WERI-Rb-1 (cell line): ENCODE results near the gene TMEM167A.

Source experiments
- DNase-seq: peaks from one replicate; pipeline ENCODE4 v3.0.0-alpha.2; 2020
- H3K27ac ChIP-seq: fragments of 250-450 bp; sonication (Bioruptor Pico); 2 replicates; pipeline ENCODE4 v1.5.1; 2020; ENCODE audit warnings: mild to moderate bottlenecking, moderate library complexity
- H3K27me3 ChIP-seq: fragments of 250-450 bp; sonication (Bioruptor Pico); 2 replicates; pipeline ENCODE4 v1.5.1; 2021; ENCODE audit warnings: mild to moderate bottlenecking, low read depth, moderate library complexity; ENCODE audit not compliant: insufficient read depth, severe bottlenecking
- H3K36me3 ChIP-seq: fragments of 250-450 bp; sonication (Bioruptor Pico); 2 replicates; pipeline ENCODE4 v1.5.1; 2020; ENCODE audit warnings: mild to moderate bottlenecking, moderate library complexity
- H3K4me3 ChIP-seq: 2 replicates; pipeline ENCODE4 v1.5.1; 2011; ENCODE audit warnings: low read depth, mild to moderate bottlenecking, control low read depth, low read length
- H3K9me3 ChIP-seq: fragments of 250-450 bp; sonication (Bioruptor Pico); 2 replicates; pipeline ENCODE4 v1.5.1; 2021; ENCODE audit warnings: mild to moderate bottlenecking, moderate library complexity; ENCODE audit not compliant: severe bottlenecking
- CTCF ChIP-seq: IDR thresholded peaks from 2 replicates; pipeline ENCODE4 v1.5.1; 2011; ENCODE audit warnings: low read depth, mild to moderate bottlenecking, control low read depth, inconsistent platforms, low read length

TMEM167A gene

GRCh38 chr5:83042507-83042906 lies 34.7 kb downstream of the TMEM167A start:
- Histone ChIP-seq H3K9me3 (no peaks in the 10 kb centered on the region), H3K4me3 (no peak overlapping the region), H3K27ac (no peak overlapping the region), H3K27me3 (no peaks in the 10 kb centered on the region), H3K36me3 (no peaks in the 10 kb centered on the region)
- no peak for DNase-seq
- no peak for TF ChIP-seq CTCF

- Histone ChIP-seq H3K4me3 (no peak overlapping the region), H3K27me3 (no peaks in the 10 kb centered on the region), H3K9me3 (no peaks in the 10 kb centered on the region), H3K27ac (no peak overlapping the region), H3K36me3 (no peaks in the 10 kb centered on the region)
- TF ChIP-seq CTCF = no peak
- no peak for DNase-seq
Observed at GRCh38 chr5:83038924-83039323, 38.3 kb downstream of the TMEM167A start.

GRCh38 chr5:83036991-83037575 lies 40.1 kb downstream of the TMEM167A start:
- Histone ChIP-seq H3K27me3 (no peaks in the 10 kb centered on the region), H3K27ac (no peak overlapping the region), H3K4me3 (no peak overlapping the region), H3K36me3 (no peaks in the 10 kb centered on the region), H3K9me3 (no peaks in the 10 kb centered on the region)
- no peak for TF ChIP-seq CTCF
- DNase-seq = no peak

- no peak for DNase-seq
- H3K4me3 ChIP-seq = no peak overlapping the region
- H3K9me3 ChIP-seq = no peaks in the 10 kb centered on the region
- no peaks in the 10 kb centered on the region for H3K27me3 ChIP-seq
- no peak for TF ChIP-seq CTCF
- H3K27ac ChIP-seq = no peak overlapping the region
- H3K36me3 ChIP-seq = no peaks in the 10 kb centered on the region
Observed at GRCh38 chr5:83035373-83036100, 41.7 kb downstream of the TMEM167A start.

- no peaks in the 10 kb centered on the region for H3K27me3 ChIP-seq
- no peak for DNase-seq
- no peaks in the 10 kb centered on the region for H3K9me3 ChIP-seq
- TF ChIP-seq CTCF = no peak
- no peak overlapping the region for H3K27ac ChIP-seq
- H3K36me3 ChIP-seq = no peaks in the 10 kb centered on the region
- H3K4me3 ChIP-seq = no peak overlapping the region
Observed at GRCh38 chr5:83034528-83035207, 42.5 kb downstream of the TMEM167A start.
